ELF-1 (cell line): ENCODE results near the gene ZPR1.
"Not testable (repeated sequence)": the region's sequence is repeated elsewhere in the genome, so short reads cannot be mapped to it uniquely, and the experiment has no call there.

Source experiments
- DNase-seq: peaks from one replicate; pipeline ENCODE4 v3.0.0-alpha.2; 2016; ENCODE audit warnings: low read depth, low spot score

The ZPR1 gene

GRCh38 chr11:116823031-116823843, 35.4 kb upstream of the ZPR1 start, which contains the start of gene APOA4:
Gene APOA4 (minus strand): TSS chr11:116823304. CDS start chr11:116823191, 113 bp downstream.
- no peak for DNase-seq

- no peak for DNase-seq
Measured at GRCh38 chr11:116822575-116822974, 34.8 kb upstream of the ZPR1 start.

- no peak for DNase-seq
Measured at GRCh38 chr11:116821050-116821918, 33.5 kb upstream of the ZPR1 start.

- no peak for DNase-seq
Measured at GRCh38 chr11:116819049-116819448, 31.2 kb upstream of the ZPR1 start.

- no peak for DNase-seq
Measured at GRCh38 chr11:116814502-116814901, 26.7 kb upstream of the ZPR1 start.

- DNase-seq = no peak
Measured at GRCh38 chr11:116813781-116814471, 26.1 kb upstream of the ZPR1 start.

GRCh38 chr11:116813170-116813569, 25.3 kb upstream of the ZPR1 start:
- no peak for DNase-seq

GRCh38 chr11:116812109-116812508, 24.3 kb upstream of the ZPR1 start:
- no peak for DNase-seq

GRCh38 chr11:116811194-116811593, 23.4 kb upstream of the ZPR1 start:
- no peak for DNase-seq

- no peak for DNase-seq
Measured at GRCh38 chr11:116808262-116809175, 20.7 kb upstream of the ZPR1 start.

GRCh38 chr11:116807601-116808261, 19.9 kb upstream of the ZPR1 start:
- DNase-seq = no peak

GRCh38 chr11:116804001-116804400, 16.2 kb upstream of the ZPR1 start:
- DNase-seq = no peak

- not testable (repeated sequence) for DNase-seq
Measured at GRCh38 chr11:116801662-116802061, 13.8 kb upstream of the ZPR1 start.

- DNase-seq = no peak
Measured at GRCh38 chr11:116800610-116801009, 12.8 kb upstream of the ZPR1 start.

GRCh38 chr11:116798368-116798767, 10.5 kb upstream of the ZPR1 start:
- DNase-seq = no peak

GRCh38 chr11:116797816-116798215, 10.0 kb upstream of the ZPR1 start:
- no peak for DNase-seq

GRCh38 chr11:116796548-116796947, 8.7 kb upstream of the ZPR1 start:
- DNase-seq = no peak

- DNase-seq = no peak
Measured at GRCh38 chr11:116794851-116795250, 7.0 kb upstream of the ZPR1 start.

GRCh38 chr11:116793772-116794097, 5.9 kb upstream of the ZPR1 start:
- no peak for DNase-seq
